Vagina (tissue), 2 donors: ENCODE data around the gene CREBL2.

ENCODE experiments used
- POLR2AphosphoS5 ChIP-seq, 2 donors: sonication (generic); formaldehyde crosslinking; IDR thresholded peaks; one replicate each; pipeline ENCODE4 v1.9.0; 2017; ENCODE audit warnings: antibody characterized with exemption in 2 of 2, mild to moderate bottlenecking in 2 of 2, low read depth in 1 of 2; ENCODE audit not compliant: insufficient read depth in 1 of 2
- TF ChIP-seq, protein P1 (sequence below), 3 experiments: fragments of 450-650 bp in 2 of 3; fragments of 200-600 bp in 1 of 3; sonication (generic) in 1 of 3; IDR thresholded peaks; one replicate each; pipeline ENCODE4 v1.5.1; 2017 to 2019; ENCODE audit warnings: antibody characterized with exemption in 3 of 3, mild to moderate bottlenecking in 2 of 3, moderate library complexity in 2 of 3

- TF ChIP-seq, protein P1, sequence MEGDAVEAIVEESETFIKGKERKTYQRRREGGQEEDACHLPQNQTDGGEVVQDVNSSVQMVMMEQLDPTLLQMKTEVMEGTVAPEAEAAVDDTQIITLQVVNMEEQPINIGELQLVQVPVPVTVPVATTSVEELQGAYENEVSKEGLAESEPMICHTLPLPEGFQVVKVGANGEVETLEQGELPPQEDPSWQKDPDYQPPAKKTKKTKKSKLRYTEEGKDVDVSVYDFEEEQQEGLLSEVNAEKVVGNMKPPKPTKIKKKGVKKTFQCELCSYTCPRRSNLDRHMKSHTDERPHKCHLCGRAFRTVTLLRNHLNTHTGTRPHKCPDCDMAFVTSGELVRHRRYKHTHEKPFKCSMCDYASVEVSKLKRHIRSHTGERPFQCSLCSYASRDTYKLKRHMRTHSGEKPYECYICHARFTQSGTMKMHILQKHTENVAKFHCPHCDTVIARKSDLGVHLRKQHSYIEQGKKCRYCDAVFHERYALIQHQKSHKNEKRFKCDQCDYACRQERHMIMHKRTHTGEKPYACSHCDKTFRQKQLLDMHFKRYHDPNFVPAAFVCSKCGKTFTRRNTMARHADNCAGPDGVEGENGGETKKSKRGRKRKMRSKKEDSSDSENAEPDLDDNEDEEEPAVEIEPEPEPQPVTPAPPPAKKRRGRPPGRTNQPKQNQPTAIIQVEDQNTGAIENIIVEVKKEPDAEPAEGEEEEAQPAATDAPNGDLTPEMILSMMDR (IDR thresholded peaks at IDR 0.05), result no peak
- TF ChIP-seq POLR2AphosphoS5 (IDR thresholded peaks at IDR 0.05; ENCODE audit: insufficient read depth in 1 of 2, low read depth in 1 of 2), result no peak
These were observed 36.6 kb downstream of the CREBL2 start for GRCh38 chr12:12648284-12648683.
